Fibroblast of skin of left biceps (primary cell): ENCODE results near the gene MOB3C.
A peak's percentile ranks its signal among the peaks of the same experiment; 100 is the strongest.

Experiments used
- DNase-seq, 2 experiments: peaks; one replicate each; pipeline ENCODE4 v3.0.0-alpha.2; 2013; ENCODE audit warnings: low read depth in 2 of 2

Gene MOB3C

GRCh38 chr1:46575778-46576177, 40.8 kb downstream of the MOB3C start:
- no peak for DNase-seq

- DNase-seq = no peak
These were observed 41.3 kb downstream of the MOB3C start for GRCh38 chr1:46575300-46575699.

GRCh38 chr1:46571691-46572225, 44.9 kb downstream of the MOB3C start:
- no peak for DNase-seq

GRCh38 chr1:46569884-46570725, 46.5 kb downstream of the MOB3C start:
- DNase-seq = no peak

- no peak for DNase-seq
These were observed 47.5 kb downstream of the MOB3C start for GRCh38 chr1:46569116-46569515.

GRCh38 chr1:46568461-46568891, 48.1 kb downstream of the MOB3C start:
- DNase-seq = peak; percentile 24 to 31

GRCh38 chr1:46563341-46563740, 53.3 kb downstream of the MOB3C start:
- DNase-seq = no peak

GRCh38 chr1:46562498-46562897, 54.1 kb downstream of the MOB3C start:
- DNase-seq = no peak

- DNase-seq = no peak
These were observed 57.6 kb downstream of the MOB3C start for GRCh38 chr1:46558966-46559365.

- DNase-seq = no peak
These were observed 58.3 kb downstream of the MOB3C start for GRCh38 chr1:46558141-46558963.
